ENCODE results near the gene SLC5A5. TPM values are rescaled to one million over a fixed set of nuclear protein-coding genes. Genes with fewer than 3 reads are reported as not detected.

The SLC5A5 gene
- total RNA-seq, 2 donors from 2014 or later = not detected

GRCh38 chr19:17893766-17894165 lies 22.0 kb downstream of the SLC5A5 start:
- intact Hi-C loops (cut with DNase I) = no loop called here
- no peaks in the 10 kb centered on the region for H3K27me3 ChIP-seq
- no peak overlapping the region for H3K4me3 ChIP-seq
- no peak overlapping the region for H3K27ac ChIP-seq
- H3K9me3 ChIP-seq = no peaks in the 10 kb centered on the region
- no peaks in the 10 kb centered on the region for H3K36me3 ChIP-seq
- no peak overlapping the region for H3K9ac ChIP-seq (ENCODE audit: low read depth in 2 of 2, low read length in 2 of 2)
- no peaks in the 10 kb centered on the region for H3K4me1 ChIP-seq
- no peak for DNase-seq
- TF ChIP-seq, protein P1, sequence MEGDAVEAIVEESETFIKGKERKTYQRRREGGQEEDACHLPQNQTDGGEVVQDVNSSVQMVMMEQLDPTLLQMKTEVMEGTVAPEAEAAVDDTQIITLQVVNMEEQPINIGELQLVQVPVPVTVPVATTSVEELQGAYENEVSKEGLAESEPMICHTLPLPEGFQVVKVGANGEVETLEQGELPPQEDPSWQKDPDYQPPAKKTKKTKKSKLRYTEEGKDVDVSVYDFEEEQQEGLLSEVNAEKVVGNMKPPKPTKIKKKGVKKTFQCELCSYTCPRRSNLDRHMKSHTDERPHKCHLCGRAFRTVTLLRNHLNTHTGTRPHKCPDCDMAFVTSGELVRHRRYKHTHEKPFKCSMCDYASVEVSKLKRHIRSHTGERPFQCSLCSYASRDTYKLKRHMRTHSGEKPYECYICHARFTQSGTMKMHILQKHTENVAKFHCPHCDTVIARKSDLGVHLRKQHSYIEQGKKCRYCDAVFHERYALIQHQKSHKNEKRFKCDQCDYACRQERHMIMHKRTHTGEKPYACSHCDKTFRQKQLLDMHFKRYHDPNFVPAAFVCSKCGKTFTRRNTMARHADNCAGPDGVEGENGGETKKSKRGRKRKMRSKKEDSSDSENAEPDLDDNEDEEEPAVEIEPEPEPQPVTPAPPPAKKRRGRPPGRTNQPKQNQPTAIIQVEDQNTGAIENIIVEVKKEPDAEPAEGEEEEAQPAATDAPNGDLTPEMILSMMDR (IDR thresholded peaks at IDR 0.05) = no peak

DNA sequence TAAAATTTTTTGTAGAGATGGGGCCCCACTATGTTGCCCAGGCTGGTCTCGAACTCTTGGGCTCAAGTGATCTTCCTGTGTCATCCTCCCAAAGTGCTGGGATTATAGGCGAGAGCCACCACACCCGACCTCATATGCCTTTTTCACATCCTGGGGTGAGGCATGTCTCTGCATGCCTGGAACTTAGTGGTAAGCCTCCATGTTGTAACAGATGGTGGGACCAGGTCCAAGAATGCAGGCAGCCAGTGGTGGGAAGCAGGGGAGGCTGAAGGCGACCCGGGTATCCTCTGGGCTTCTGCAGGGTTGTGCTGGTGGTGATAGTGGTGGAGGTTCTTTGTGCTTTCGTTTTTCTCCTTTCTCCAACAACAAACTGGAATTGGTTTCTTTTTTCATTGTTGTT lies 31.0 kb downstream of the SLC5A5 start:
- H3K27me3 ChIP-seq = no peaks in the 10 kb centered on the region
- intact Hi-C loops (cut with DNase I) = no loop called here
- no peaks in the 10 kb centered on the region for H3K9me3 ChIP-seq
- TF ChIP-seq, protein P1 (IDR thresholded peaks at IDR 0.05) = no peak
- no peak for DNase-seq
- no peaks in the 10 kb centered on the region for H3K4me1 ChIP-seq
- H3K9ac ChIP-seq (ENCODE audit: low read depth in 2 of 2, low read length in 2 of 2) = no peak overlapping the region
- H3K27ac ChIP-seq = no peak overlapping the region
- no peak overlapping the region for H3K4me3 ChIP-seq
- no peaks in the 10 kb centered on the region for H3K36me3 ChIP-seq

DNA sequence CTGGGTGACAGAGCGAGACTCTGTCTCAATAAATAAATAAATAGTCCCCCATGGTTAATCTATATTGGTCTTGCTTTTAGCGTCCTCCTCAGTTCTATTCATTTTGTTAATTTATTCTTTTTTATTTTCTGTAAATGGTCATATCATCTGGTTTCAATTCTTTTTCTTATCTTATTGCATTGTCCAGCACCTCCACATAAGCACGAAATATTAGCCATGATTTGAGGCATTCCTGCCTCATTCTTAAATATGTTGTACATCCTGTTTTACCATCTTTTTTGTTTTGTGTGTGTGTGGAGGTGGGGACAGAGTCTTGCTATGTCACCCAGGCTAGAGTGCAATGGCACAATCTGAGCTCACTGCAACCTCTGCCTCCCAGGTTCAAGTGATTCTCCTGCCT lies 36.5 kb downstream of the SLC5A5 start:
- H3K9me3 ChIP-seq = no peaks in the 10 kb centered on the region
- TF ChIP-seq, protein P1 (IDR thresholded peaks at IDR 0.05) = no peak
- intact Hi-C loops (cut with DNase I) = no loop called here
- DNase-seq = no peak
- no peaks in the 10 kb centered on the region for H3K27me3 ChIP-seq
- no peak overlapping the region for H3K9ac ChIP-seq (ENCODE audit: low read depth in 2 of 2, low read length in 2 of 2)
- H3K36me3 ChIP-seq = no peaks in the 10 kb centered on the region
- no peak overlapping the region for H3K27ac ChIP-seq
- no peak overlapping the region for H3K4me3 ChIP-seq
- H3K4me1 ChIP-seq = no peaks in the 10 kb centered on the region

- Histone ChIP-seq H3K27ac (no peak overlapping the region), H3K9me3 (no peaks in the 10 kb centered on the region), H3K27me3 (no peaks in the 10 kb centered on the region), H3K4me1 (no peaks in the 10 kb centered on the region), H3K9ac (ENCODE audit: low read depth in 2 of 2, low read length in 2 of 2) (no peak overlapping the region), H3K36me3 (no peaks in the 10 kb centered on the region), H3K4me3 (no peak overlapping the region)
- TF ChIP-seq, protein P1 (IDR thresholded peaks at IDR 0.05) = no peak
- intact Hi-C loops (cut with DNase I) = no loop called here
- no peak for DNase-seq
Measured at GRCh38 chr19:17909003-17909732, 37.4 kb downstream of the SLC5A5 start.

DNA sequence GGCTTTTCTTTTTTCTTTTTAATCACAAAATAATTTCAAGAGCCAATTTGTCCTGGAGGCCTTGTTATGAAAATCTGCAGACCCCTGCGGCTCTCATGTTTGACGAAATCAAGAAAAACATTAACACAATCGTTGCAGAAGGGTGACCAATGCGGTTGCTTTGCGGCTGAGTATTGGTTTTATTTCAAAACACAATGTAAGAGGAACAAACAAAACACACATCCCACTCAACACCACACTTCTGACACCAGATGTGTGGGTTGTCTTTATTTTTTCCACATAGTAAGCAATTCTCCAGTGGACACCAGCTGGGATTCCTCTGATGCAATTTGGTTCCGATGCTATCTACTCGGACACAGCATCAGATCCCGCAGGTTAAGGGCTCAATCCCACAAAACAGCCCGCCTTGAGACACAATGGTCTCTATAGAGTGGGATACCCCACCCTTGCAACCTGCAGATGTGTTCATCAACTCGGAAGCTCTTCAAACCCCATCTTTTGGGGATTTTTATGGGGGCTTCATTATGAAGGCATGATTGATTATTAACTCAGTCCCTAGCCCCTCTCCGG lies 39.1 kb downstream of the SLC5A5 start:
- Histone ChIP-seq H3K27me3 (no peaks in the 10 kb centered on the region), H3K36me3 (no peaks in the 10 kb centered on the region), H3K4me3 (no peak overlapping the region), H3K9me3 (no peaks in the 10 kb centered on the region), H3K9ac (ENCODE audit: low read depth in 2 of 2, low read length in 2 of 2) (no peak overlapping the region), H3K4me1 (no peaks in the 10 kb centered on the region), H3K27ac (no peak overlapping the region)
- TF ChIP-seq, protein P1 (IDR thresholded peaks at IDR 0.05) = no peak
- intact Hi-C loops (cut with DNase I) = no loop called here
- DNase-seq = no peak

All from colonic mucosa (tissue), 4 donors.